ENCODE measurements around the gene TBATA.

- TF ChIP-seq, protein P1, sequence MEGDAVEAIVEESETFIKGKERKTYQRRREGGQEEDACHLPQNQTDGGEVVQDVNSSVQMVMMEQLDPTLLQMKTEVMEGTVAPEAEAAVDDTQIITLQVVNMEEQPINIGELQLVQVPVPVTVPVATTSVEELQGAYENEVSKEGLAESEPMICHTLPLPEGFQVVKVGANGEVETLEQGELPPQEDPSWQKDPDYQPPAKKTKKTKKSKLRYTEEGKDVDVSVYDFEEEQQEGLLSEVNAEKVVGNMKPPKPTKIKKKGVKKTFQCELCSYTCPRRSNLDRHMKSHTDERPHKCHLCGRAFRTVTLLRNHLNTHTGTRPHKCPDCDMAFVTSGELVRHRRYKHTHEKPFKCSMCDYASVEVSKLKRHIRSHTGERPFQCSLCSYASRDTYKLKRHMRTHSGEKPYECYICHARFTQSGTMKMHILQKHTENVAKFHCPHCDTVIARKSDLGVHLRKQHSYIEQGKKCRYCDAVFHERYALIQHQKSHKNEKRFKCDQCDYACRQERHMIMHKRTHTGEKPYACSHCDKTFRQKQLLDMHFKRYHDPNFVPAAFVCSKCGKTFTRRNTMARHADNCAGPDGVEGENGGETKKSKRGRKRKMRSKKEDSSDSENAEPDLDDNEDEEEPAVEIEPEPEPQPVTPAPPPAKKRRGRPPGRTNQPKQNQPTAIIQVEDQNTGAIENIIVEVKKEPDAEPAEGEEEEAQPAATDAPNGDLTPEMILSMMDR (tag by site-specific recombination; IDR thresholded peaks at IDR 0.05): no peak
- TF ChIP-seq ZBTB10 (tag by site-specific recombination; IDR thresholded peaks at IDR 0.05): no peak
- TF ChIP-seq ZNF140 (tag by site-specific recombination; IDR thresholded peaks at IDR 0.05): no peak
- TF ChIP-seq KLF16 (tag by site-specific recombination; IDR thresholded peaks at IDR 0.05): no peak
- no peak for TF ChIP-seq ZNF398 (tag by site-specific recombination; IDR thresholded peaks at IDR 0.05)
- no peak for TF ChIP-seq ZNF707 (tag by site-specific recombination; IDR thresholded peaks at IDR 0.05)
- TF ChIP-seq, protein P2, sequence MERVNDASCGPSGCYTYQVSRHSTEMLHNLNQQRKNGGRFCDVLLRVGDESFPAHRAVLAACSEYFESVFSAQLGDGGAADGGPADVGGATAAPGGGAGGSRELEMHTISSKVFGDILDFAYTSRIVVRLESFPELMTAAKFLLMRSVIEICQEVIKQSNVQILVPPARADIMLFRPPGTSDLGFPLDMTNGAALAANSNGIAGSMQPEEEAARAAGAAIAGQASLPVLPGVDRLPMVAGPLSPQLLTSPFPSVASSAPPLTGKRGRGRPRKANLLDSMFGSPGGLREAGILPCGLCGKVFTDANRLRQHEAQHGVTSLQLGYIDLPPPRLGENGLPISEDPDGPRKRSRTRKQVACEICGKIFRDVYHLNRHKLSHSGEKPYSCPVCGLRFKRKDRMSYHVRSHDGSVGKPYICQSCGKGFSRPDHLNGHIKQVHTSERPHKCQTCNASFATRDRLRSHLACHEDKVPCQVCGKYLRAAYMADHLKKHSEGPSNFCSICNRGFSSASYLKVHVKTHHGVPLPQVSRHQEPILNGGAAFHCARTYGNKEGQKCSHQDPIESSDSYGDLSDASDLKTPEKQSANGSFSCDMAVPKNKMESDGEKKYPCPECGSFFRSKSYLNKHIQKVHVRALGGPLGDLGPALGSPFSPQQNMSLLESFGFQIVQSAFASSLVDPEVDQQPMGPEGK (tag by site-specific recombination; IDR thresholded peaks at IDR 0.05): no peak
- TF ChIP-seq ZNF791 (tag by site-specific recombination; IDR thresholded peaks at IDR 0.05): no peak
- TF ChIP-seq, protein P3, sequence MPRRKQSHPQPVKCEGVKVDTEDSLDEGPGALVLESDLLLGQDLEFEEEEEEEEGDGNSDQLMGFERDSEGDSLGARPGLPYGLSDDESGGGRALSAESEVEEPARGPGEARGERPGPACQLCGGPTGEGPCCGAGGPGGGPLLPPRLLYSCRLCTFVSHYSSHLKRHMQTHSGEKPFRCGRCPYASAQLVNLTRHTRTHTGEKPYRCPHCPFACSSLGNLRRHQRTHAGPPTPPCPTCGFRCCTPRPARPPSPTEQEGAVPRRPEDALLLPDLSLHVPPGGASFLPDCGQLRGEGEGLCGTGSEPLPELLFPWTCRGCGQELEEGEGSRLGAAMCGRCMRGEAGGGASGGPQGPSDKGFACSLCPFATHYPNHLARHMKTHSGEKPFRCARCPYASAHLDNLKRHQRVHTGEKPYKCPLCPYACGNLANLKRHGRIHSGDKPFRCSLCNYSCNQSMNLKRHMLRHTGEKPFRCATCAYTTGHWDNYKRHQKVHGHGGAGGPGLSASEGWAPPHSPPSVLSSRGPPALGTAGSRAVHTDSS (tag by site-specific recombination; IDR thresholded peaks at IDR 0.05): no peak
- no peak for TF ChIP-seq REST (tag by site-specific recombination; IDR thresholded peaks at IDR 0.05)
- TF ChIP-seq ZNF768 (tag by site-specific recombination; IDR thresholded peaks at IDR 0.05): no peak
- no peak for TF ChIP-seq ZNF184 (tag by site-specific recombination; IDR thresholded peaks at IDR 0.05)
Measured at GRCh38 chr10:70775679-70776454, 9.3 kb downstream of the TBATA start.
